AG04449 (cell line): ENCODE measurements around the gene COLEC11.

Source experiments
- CTCF ChIA-PET: fragments of 350-600 bp; formaldehyde crosslinking; extraction: SDS; loops from one replicate; lab custom pipeline; 2021; ENCODE audit warnings: antibody characterized with exemption; lab: Yijun Ruan, JAX
- POLR2A ChIA-PET: fragments of 400-600, 350-600 bp; formaldehyde crosslinking; extraction: SDS; loops from one replicate; lab custom pipeline; 2020; ENCODE audit warnings: antibody characterized with exemption, inconsistent platforms; lab: Yijun Ruan, JAX
- DNase-seq: peaks from one replicate; pipeline ENCODE4 v3.0.0-alpha.2; 2010; ENCODE audit warnings: low read depth, low spot score
- H3K4me3 ChIP-seq: 2 replicates; pipeline ENCODE4 v1.5.1; 2011; ENCODE audit warnings: low read depth, mild to moderate bottlenecking, control low read depth, low read length
- TF ChIP-seq, protein P1 (sequence below): IDR thresholded peaks from one replicate; pipeline ENCODE4 v1.5.1; 2011; ENCODE audit warnings: mild to moderate bottlenecking, moderate library complexity, low read length, control low read depth, inconsistent platforms; ENCODE audit not compliant: insufficient read depth; ENCODE audit errors: missing control alignments

COLEC11 gene

DNA sequence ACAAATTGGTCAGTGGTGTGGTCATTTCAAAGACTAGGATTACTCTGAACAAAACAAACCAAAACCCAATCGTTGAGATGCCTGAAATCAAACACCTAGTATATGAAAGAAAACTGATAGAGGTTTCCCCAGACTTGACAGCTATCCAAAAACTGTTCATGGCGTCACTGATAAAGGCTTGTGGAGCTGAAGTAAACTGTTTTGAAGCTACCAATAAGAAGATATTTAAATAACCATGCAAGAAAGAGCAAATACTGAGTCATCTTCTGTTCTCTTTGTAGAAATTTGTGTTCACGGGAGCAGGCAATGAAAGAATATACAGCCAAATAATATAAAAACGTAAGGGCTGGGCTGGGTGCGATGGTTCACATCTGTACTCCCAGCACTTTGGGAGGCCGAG is 7.5 kb upstream of the COLEC11 start:
- DNase-seq = no peak
- CTCF ChIA-PET = interaction anchor here (0.8 to 1.3 kb wide), 2 partner anchors 9 to 63 kb away, joined by 3 read pairs; no protein-coding TSS in a partner anchor
- no peak overlapping the region for H3K4me3 ChIP-seq
- TF ChIP-seq, protein P1, sequence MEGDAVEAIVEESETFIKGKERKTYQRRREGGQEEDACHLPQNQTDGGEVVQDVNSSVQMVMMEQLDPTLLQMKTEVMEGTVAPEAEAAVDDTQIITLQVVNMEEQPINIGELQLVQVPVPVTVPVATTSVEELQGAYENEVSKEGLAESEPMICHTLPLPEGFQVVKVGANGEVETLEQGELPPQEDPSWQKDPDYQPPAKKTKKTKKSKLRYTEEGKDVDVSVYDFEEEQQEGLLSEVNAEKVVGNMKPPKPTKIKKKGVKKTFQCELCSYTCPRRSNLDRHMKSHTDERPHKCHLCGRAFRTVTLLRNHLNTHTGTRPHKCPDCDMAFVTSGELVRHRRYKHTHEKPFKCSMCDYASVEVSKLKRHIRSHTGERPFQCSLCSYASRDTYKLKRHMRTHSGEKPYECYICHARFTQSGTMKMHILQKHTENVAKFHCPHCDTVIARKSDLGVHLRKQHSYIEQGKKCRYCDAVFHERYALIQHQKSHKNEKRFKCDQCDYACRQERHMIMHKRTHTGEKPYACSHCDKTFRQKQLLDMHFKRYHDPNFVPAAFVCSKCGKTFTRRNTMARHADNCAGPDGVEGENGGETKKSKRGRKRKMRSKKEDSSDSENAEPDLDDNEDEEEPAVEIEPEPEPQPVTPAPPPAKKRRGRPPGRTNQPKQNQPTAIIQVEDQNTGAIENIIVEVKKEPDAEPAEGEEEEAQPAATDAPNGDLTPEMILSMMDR = no peak
- POLR2A ChIA-PET = no interaction called here

DNA sequence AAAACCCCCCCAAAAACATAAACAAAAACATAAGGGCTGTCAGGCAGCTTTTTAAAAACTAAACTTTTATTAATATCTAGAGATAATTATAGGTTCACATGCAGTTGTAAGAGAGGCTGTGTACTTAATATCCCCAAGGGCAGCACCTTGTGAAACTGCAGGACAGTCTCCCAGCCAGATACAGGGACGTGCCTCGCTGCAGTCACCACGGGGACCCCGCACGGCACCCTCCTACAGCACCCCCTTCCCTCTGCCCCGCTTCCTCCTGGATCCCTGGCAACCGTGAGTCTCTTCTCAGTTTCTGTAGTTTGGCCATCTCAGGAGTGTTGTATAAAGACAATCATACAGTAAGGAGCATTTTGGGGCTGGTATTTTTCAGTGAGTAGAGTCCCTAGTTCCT is 6.8 kb upstream of the COLEC11 start:
- ChIA-PET CTCF (interaction anchor here (0.8 kb wide), 1 partner anchor 62 kb away, joined by 3 read pairs; no protein-coding TSS in a partner anchor), POLR2A (no interaction called here)
- no peak overlapping the region for H3K4me3 ChIP-seq
- DNase-seq = no peak
- TF ChIP-seq, protein P1 = no peak

DNA sequence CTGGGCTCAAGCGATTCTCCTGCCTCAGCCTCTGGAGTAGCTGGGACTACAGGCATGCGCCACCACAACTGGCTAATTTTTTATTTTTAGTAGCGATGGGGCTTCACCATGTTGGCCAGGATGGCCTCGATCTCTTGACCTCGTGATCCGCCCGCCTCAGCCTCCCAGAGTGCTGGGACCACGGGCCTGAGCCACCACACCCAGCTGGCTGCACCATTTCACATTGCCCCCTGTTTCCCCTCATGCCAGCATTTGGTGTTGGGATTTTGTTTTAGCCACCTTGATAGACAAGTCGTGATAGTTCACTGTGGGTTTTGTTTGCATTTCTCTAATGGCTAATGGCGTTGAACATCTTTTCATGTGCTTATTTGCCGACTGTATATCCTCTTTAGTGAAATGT is 5.8 kb upstream of the COLEC11 start:
- DNase-seq = no peak
- CTCF ChIA-PET = interaction anchor here (0.8 kb wide), 1 partner anchor 11 kb away, joined by 3 read pairs; no protein-coding TSS in a partner anchor
- no peak overlapping the region for H3K4me3 ChIP-seq
- POLR2A ChIA-PET = no interaction called here
- TF ChIP-seq, protein P1 = no peak

DNA sequence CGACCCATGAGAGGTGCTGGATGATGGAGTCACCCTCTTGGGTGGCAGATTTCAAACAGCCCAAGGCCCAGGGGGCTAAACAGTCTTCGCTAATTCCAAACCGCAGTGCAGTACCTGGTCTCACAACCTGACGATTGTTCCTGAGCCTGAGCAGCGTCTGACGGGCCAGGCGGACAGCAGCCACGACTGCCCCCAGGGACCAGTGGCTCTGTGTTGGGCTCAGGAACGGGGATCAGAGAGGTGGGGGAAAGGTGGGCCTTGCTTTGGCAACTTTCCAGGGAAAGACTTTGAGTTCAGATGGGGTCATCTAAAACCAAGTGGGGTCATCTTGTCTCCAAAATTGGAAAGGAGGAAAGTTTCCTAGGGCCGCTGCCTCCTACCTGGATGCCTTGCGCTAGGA is 492 bp downstream of the COLEC11 start:
- no peak overlapping the region for H3K4me3 ChIP-seq
- DNase-seq = no peak
- ChIA-PET CTCF (interaction anchor here (0.8 to 1.1 kb wide), 2 partner anchors 9 to 57 kb away, joined by 3 read pairs; no protein-coding TSS in a partner anchor), POLR2A (interaction anchor here (0.9 kb wide), 1 partner anchor 15 kb away, joined by 3 read pairs; no protein-coding TSS in a partner anchor)
- TF ChIP-seq, protein P1 = no peak

DNA sequence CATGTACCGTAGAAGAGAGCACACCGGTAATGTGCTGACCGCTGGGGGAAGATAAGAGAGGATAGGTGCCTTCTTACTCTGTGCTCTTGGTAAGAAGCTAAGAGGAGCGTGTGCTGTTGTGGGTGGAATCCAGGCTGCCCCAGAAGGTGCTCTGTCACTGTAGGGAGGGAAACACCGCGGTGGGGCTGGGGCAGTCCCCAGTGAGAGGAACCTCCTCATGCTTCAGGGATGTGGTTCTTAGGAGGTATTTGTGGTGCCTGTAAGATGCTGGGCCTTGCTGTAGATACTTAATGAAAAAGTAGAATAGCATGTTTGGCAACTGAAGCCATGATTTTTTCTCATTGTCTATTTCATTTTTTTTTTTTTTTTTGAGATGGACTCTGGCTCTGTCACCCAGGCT is 1.1 kb downstream of the COLEC11 start:
- H3K4me3 ChIP-seq = no peak overlapping the region
- TF ChIP-seq, protein P1 = no peak
- ChIA-PET POLR2A (interaction anchor here (0.9 kb wide), 1 partner anchor 15 kb away, joined by 3 read pairs; no protein-coding TSS in a partner anchor), CTCF (interaction anchor here (0.8 kb wide), 1 partner anchor 9 kb away, joined by 3 read pairs; no protein-coding TSS in a partner anchor)
- DNase-seq = no peak

DNA sequence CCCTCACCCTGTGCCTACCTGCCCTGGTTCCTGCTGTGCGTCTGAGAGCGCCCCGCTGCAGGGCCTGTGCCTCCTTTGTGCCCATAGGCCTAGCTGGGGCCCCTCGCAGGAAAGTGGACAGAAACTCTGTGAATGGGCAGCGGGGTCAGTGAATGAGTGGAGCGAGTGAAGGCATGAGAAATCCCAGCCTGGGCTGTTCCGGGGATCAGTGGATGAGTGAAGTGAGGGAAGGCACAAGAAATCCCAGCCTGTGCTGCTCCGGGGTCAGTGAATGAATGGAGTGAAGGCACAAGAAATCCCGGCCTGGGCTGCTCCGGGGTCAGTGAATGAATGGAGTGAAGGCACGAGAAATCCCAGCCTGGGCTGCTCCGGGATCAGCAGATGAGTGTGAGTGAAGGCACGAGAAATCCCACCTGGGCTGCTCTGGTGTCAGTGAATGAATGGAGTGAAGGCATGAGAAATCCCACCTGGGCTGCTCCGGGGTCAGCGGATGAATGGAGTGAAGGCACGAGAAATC is 2.0 kb downstream of the COLEC11 start:
- DNase-seq = no peak
- TF ChIP-seq, protein P1 = no peak
- CTCF ChIA-PET = no interaction called here
- POLR2A ChIA-PET = no interaction called here
- H3K4me3 ChIP-seq = no peak overlapping the region
